PC-3 (cell line): Measurements from ENCODE around the gene COL9A3.

Experiments
- CTCF ChIP-seq: fragments of 300-600 bp; sonication (generic); conservative IDR thresholded peaks from 2 replicates; pipeline ENCODE4 v1.5.1; 2017; ENCODE audit warnings: antibody characterized with exemption, low read depth, mild to moderate bottlenecking, low read length
- EZH2 ChIP-seq: fragments of 300-600 bp; sonication (generic); IDR thresholded peaks from one replicate; pipeline ENCODE4 v1.6.1; 2017; ENCODE audit warnings: antibody characterized with exemption, mild to moderate bottlenecking, low read length; ENCODE audit not compliant: unreplicated experiment
- EZH2phosphoT487 ChIP-seq: fragments of 300-600 bp; sonication (generic); IDR thresholded peaks from 2 replicates; pipeline ENCODE4 v1.6.1; 2018; ENCODE audit warnings: mild to moderate bottlenecking, antibody characterized with exemption, low read length, borderline replicate concordance

- TF ChIP-seq CTCF (no peak), EZH2phosphoT487 (no peak), EZH2 (no peak)
Observed at GRCh38 chr20:62814709-62815065, 2.2 kb upstream of the COL9A3 start.
